Activated CD4-positive, alpha-beta memory T cell treated with anti-CD3 and anti-CD28 coated beads, Interleukin-2, amount 10 ng/mL, durations not matched to agents 7 days and 5 days (primary cell): ENCODE data around the gene MBP. TPM values are rescaled to one million over a fixed set of nuclear protein-coding genes. Genes with fewer than 3 reads are reported as not detected.

Experiments
- CTCF ChIA-PET: fragments of 350-600 bp; sonication (Branson Sonifier 250); formaldehyde crosslinking; loops from one replicate; lab custom pipeline; 2021; ENCODE audit warnings: antibody characterized with exemption, inconsistent platforms; lab: Charles Lee
- POLR2A ChIA-PET: fragments of 350-600 bp; sonication (Branson Sonifier 250); formaldehyde crosslinking; loops from one replicate; lab custom pipeline; 2021; ENCODE audit warnings: antibody characterized with exemption; lab: Charles Lee
- DNase-seq: peaks from one replicate; pipeline ENCODE4 v3.0.0-alpha.2; 2020
- H3K27ac Mint-ChIP-seq: one replicate; pipeline ENCODE4 v1.8.0; 2021; ENCODE audit warnings: mild to moderate bottlenecking, mixed read lengths
- H3K27me3 Mint-ChIP-seq: one replicate; pipeline ENCODE4 v1.8.0; 2021; ENCODE audit warnings: mixed read lengths
- H3K36me3 Mint-ChIP-seq: one replicate; pipeline ENCODE4 v1.8.0; 2021; ENCODE audit warnings: low read depth, mixed read lengths
- H3K4me1 Mint-ChIP-seq: one replicate; pipeline ENCODE4 v1.8.0; 2021; ENCODE audit warnings: mixed read lengths
- H3K4me3 Mint-ChIP-seq: one replicate; pipeline ENCODE4 v1.8.0; 2021; ENCODE audit warnings: mild to moderate bottlenecking, mixed read lengths
- H3K9me3 Mint-ChIP-seq: one replicate; pipeline ENCODE4 v1.8.0; 2021; ENCODE audit warnings: mixed read lengths
- total RNA-seq, 2 experiments: library from RNA; stranded (reverse); gene quantifications; one replicate each; pipeline ENCODE4 v1.2.3, GENCODE V29; 2021

The MBP gene
- total RNA-seq, 2 experiments from 2014 or later, result 81.4 to 95.3 TPM

- H3K27me3 Mint-ChIP-seq, result no peaks in the 10 kb centered on the region
- peaks cover 65% of the 10 kb centered on the region for H3K36me3 Mint-ChIP-seq
- CTCF ChIA-PET, result no interaction called here
- POLR2A ChIA-PET, result interaction anchor here (15.2 kb wide), 1 partner anchor 68 kb away, joined by 326 read pairs; the partner anchor contains the start of gene MBP
- no peak for DNase-seq
- no peaks in the 10 kb centered on the region for H3K9me3 Mint-ChIP-seq
- peaks cover 89% of the 10 kb centered on the region for H3K4me1 Mint-ChIP-seq
- H3K4me3 Mint-ChIP-seq, result no peak overlapping the region
- peak overlapping the region; percentile 99 for H3K27ac Mint-ChIP-seq
Observed at GRCh38 chr18:77060151-77060550, 72.4 kb downstream of the MBP start.

DNA sequence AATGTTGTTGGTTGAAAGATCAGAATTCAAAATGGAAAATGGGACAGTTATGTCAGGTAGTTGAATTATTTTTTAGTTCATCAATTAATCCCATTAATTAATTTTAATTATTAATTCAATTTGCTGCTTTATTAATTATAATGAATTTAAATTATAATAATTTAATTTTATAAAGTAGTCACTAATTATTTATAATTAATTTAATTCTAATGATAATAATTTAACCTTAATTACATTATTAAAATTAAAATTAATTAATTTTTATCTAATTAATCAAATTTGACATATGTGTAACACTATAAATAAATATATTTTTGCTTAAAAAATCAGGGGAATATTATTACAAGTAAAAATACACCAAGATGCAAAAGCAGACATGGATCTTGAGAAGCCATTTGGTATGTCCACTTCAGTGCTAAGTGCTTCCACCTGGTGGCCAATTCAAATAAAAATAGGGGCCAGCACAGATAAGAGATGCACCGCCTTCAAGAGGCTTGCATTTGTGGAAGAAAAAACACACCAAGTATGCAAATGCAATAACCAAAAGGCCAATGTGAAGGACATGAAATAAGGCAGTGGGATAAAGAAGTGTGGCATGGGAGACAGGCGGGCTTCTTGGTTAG is 73.2 kb downstream of the MBP start:
- POLR2A ChIA-PET, result no interaction called here
- CTCF ChIA-PET, result interaction anchor here (1.2 kb wide), 1 partner anchor 59 kb away, joined by 3 read pairs; no protein-coding TSS in a partner anchor
- no peak overlapping the region for H3K4me3 Mint-ChIP-seq

DNA sequence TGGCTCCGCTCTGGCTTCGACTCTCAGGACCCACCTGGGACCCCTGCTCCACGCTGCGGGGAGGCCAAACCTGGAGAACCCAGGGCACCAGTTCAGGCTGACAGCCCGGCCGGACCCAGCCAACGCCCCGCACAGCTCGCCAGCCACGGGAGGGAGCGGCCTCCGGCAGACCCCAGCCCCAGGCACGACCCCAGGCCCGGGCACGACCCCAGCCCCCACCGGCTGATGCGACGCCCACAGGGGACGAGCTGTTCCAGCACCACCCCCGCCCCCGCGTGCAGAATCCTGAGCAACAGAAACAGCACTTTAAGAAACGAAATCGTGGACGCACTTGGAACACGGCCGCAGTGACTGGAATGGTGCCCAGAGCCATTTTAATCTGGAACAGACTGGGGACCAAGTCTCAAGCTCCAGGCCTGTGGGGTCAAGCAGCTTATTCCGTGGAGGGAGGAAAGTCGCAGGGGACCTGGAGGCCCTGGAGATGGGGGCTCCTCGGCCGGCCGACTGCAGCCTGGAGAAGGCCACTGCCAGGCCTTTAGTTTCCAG is 74.2 kb downstream of the MBP start:
- Mint-ChIP-seq H3K4me1 (peaks cover 89% of the 10 kb centered on the region), H3K36me3 (peaks cover 52% of the 10 kb centered on the region), H3K9me3 (no peaks in the 10 kb centered on the region), H3K27me3 (no peaks in the 10 kb centered on the region), H3K4me3 (no peak overlapping the region), H3K27ac (no peak overlapping the region)
- ChIA-PET CTCF (interaction anchor here (1.2 kb wide), 1 partner anchor 58 kb away, joined by 3 read pairs; no protein-coding TSS in a partner anchor), POLR2A (no interaction called here)
- DNase-seq, result no peak

More for the DNA sequence above, 73.2 kb downstream of the MBP start:
- no peaks in the 10 kb centered on the region for H3K27me3 Mint-ChIP-seq
- H3K27ac Mint-ChIP-seq, result peak overlapping the region; percentile 99
- H3K4me1 Mint-ChIP-seq, result peaks cover 89% of the 10 kb centered on the region
- no peaks in the 10 kb centered on the region for H3K9me3 Mint-ChIP-seq
- peak; percentile 39 for DNase-seq
- peaks cover 59% of the 10 kb centered on the region for H3K36me3 Mint-ChIP-seq

DNA sequence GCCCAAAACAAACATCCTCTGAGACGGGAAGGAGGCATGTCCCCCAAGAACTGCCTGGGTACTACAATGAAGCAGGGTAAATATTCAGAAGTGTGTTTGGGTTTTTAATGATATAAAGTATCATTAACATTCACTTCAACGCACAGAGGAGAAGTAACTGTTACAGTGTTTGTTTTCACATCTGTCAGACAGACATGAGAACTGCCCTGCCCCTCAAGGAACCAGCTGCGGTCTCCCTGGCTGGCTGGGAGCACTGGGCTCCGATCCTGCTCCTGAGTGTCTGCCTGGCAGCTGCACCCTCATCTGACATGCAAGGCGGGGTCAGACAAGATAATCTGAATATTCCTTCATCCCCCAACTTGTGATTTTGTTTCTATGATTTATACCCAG is 75.6 kb downstream of the MBP start:
- H3K4me1 Mint-ChIP-seq, result peaks cover 88% of the 10 kb centered on the region
- no peak for DNase-seq
- H3K27me3 Mint-ChIP-seq, result no peaks in the 10 kb centered on the region
- ChIA-PET CTCF (interaction anchor here (0.7 to 4.4 kb wide), 4 partner anchors 10 to 84 kb away, joined by 3 to 49 read pairs (median 5); no protein-coding TSS in a partner anchor), POLR2A (interaction anchor here (1.5 to 6.7 kb wide), 3 partner anchors 9 to 43 kb away, joined by 3 to 170 read pairs (median 61); no protein-coding TSS in a partner anchor)
- H3K27ac Mint-ChIP-seq, result peak overlapping the region; percentile 94
- H3K4me3 Mint-ChIP-seq, result no peak overlapping the region
- no peaks in the 10 kb centered on the region for H3K9me3 Mint-ChIP-seq
- peaks cover 45% of the 10 kb centered on the region for H3K36me3 Mint-ChIP-seq

DNA sequence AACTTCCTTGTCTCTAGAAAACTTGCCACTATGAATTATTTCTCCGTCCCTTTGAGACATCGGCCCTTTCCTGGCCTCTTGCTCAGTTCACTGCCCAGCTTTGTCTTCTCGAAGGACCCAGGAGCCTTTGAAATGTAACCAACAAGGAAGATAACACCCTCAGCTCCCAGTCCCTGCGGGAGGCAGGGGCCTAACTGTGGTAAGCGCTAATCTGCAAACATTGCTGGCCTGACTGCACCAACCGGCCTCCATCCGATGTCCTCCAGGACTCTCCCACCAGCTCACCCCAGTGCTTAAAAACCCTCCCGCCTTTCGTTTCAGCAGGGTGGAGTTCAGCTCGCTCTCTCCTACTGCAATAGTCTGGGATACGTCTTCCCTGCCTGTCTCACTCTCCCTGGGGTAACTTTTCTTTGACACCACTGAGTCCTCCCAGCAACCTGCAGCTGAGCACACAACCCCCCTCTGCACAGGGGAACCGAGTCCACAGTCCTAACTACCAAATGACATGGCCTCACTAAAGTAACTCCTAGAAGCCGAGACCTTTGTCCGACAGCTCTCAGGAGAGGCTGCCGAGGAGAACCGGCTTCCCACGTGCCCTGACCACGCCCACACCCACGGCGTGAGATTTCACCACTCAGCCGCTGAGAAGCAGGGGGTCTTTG is 76.1 kb downstream of the MBP start:
- Mint-ChIP-seq H3K36me3 (peaks cover 50% of the 10 kb centered on the region), H3K4me1 (peaks cover 87% of the 10 kb centered on the region), H3K27me3 (no peaks in the 10 kb centered on the region), H3K4me3 (peak overlapping the region; percentile 37), H3K27ac (peak overlapping the region; percentile 94), H3K9me3 (no peaks in the 10 kb centered on the region)
- DNase-seq, result no peak
- ChIA-PET CTCF (interaction anchor here (1.5 to 4.4 kb wide), 4 partner anchors 9 to 84 kb away, joined by 4 to 49 read pairs (median 9); no protein-coding TSS in a partner anchor), POLR2A (interaction anchor here (1.5 to 6.7 kb wide), 6 partner anchors 10 to 75 kb away, joined by 3 to 170 read pairs (median 34); partner anchors contain the start of gene MBP)

DNA sequence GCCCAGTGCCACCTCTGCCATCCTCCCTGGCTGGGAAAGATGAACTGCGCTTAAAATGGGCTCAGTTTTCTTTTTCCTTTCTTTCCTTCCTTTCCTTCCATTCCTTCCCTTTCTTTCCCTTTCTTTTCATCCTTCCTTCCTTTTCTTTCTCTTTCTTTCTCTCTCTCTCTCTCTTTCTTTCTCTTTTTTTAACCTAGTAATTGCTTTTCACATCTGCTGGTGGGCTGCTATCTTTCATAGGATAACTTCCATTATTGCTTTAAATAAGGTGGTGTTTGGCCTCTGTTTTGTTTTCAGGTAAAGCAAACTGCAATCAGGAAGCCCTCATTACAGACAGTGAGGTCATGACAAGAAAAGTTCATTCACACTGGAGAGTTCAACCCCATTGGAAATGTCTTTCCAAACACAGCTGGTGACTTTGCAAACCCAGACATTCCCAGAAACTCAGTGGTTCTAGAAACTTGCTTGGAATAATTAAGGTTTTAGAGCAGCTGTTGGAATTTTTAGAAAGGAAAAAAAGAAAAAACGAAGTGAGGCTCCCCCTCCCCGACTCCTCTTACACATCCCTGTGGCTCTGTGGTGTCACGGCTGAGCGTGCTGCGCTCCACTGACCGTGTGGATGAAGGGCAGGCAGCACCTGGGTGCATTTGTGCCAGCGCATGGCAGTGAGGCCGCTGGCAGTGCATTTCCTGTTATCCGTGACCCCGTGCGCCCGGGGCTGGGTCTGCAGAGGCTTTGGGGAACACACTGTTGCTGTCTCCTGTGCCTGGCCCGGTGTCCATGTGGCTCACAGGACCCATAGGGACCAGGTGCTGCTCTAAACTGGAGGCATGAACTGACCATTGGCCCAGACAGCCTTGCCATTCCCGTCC is 76.9 kb downstream of the MBP start:
- Mint-ChIP-seq H3K27me3 (no peaks in the 10 kb centered on the region), H3K36me3 (peaks cover 44% of the 10 kb centered on the region), H3K27ac (peak overlapping the region; percentile 94), H3K4me1 (peaks cover 82% of the 10 kb centered on the region), H3K4me3 (peak overlapping the region; percentile 79), H3K9me3 (no peaks in the 10 kb centered on the region)
- POLR2A ChIA-PET, result interaction anchor here (0.6 to 6.7 kb wide), 14 partner anchors 9 to 334 kb away, joined by 3 to 170 read pairs (median 7); partner anchors contain the start of gene MBP
- CTCF ChIA-PET, result interaction anchor here (0.6 to 4.4 kb wide), 23 partner anchors 7 to 253 kb away, joined by 3 to 49 read pairs (median 6); partner anchors contain the start of gene MBP
- DNase-seq, result peak; percentile 34

DNA sequence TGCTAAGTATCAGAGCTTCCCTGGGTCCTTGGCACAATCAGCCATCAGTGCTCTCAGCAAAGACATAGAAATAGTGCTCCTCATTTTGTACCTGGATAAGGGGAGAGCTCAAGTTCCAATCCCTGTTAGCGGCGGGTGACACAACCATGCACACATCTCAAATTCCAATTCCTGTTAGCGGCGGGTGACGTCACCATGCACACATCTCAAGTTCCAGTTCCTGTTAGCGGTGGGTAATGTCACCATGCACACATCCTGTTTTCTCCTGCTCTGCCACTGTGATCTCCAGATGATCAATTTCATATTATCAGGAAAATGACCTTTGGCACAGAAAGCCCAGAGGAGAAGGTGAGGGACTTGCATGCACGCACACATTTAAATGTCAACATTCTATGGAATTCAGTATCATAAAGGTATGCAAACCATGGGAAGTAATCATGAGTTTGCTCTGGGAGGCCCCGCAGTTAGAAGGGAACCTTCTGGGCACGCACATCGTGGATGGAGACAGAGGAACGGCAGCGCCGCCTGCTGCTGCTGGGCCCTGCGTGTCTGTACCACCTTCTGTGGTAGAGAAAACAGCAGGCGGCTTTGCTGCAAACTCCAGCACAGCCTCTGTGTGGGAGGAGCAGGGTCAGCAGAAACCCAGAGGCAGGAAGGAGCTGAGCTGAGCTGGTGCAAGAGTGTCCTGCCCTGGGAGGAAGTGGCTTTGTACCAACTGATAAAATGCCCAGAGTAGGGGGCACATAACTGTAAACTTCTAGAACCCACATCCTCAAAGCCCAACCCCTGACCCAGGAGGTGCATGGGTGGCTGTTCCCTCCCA is 77.8 kb downstream of the MBP start:
- H3K27me3 Mint-ChIP-seq, result no peaks in the 10 kb centered on the region
- peak overlapping the region; percentile 94 for H3K27ac Mint-ChIP-seq
- peaks cover 40% of the 10 kb centered on the region for H3K36me3 Mint-ChIP-seq
- POLR2A ChIA-PET, result interaction anchor here (0.6 to 6.7 kb wide), 24 partner anchors 9 to 1839 kb away, joined by 3 to 170 read pairs (median 4); partner anchors contain the start of gene MBP
- H3K9me3 Mint-ChIP-seq, result no peaks in the 10 kb centered on the region
- CTCF ChIA-PET, result interaction anchor here (0.6 to 4.4 kb wide), 30 partner anchors 8 to 252 kb away, joined by 3 to 49 read pairs (median 5); partner anchors contain the start of gene MBP
- peak overlapping the region; percentile 79 for H3K4me3 Mint-ChIP-seq
- H3K4me1 Mint-ChIP-seq, result peaks cover 76% of the 10 kb centered on the region
- DNase-seq, result peak; percentile 92

GRCh38 chr18:77054288-77054605 is 78.3 kb downstream of the MBP start:
- Mint-ChIP-seq H3K9me3 (no peaks in the 10 kb centered on the region), H3K27me3 (no peaks in the 10 kb centered on the region)

DNA sequence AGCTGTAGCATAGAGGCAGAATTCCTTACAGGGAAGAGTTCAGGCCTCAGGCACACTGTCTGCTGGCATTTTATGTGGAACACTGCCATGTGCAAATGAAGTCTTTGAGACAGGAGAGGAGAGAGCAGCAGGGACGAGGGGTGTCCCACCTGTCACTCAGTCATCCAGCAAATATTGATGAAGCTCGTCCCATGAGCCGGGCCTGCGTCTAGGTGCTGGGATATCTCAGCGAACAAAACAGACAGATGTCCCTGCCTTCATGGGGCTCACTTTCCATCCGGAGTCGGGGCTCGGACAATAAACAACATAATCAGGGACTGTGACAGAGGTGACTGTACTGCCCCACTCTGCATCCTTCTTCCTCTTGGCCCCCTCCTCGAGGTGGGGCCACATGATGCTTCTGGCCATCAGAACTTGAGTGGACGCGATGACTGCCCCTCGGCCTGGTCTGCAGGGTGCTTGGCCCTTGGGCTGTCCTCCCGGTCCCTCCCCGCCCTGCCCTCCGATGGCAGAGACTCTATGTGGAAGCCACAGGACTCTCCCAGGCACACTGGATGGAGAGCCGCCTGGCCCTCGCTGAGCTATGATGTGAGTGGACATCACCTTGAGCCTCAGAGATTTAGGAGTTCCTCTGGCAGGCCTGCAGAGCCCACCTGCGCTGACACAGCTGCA is 78.8 kb downstream of the MBP start:
- ChIA-PET CTCF (interaction anchor here (0.5 to 4.4 kb wide), 21 partner anchors 8 to 566 kb away, joined by 3 to 49 read pairs (median 6); partner anchors contain the start of gene MBP), POLR2A (interaction anchor here (0.7 to 6.7 kb wide), 20 partner anchors 8 to 1838 kb away, joined by 3 to 170 read pairs (median 6); partner anchors contain the start of gene MBP)
- peak overlapping the region; percentile 79 for H3K4me3 Mint-ChIP-seq
- H3K27ac Mint-ChIP-seq, result peak overlapping the region; percentile 94
- peaks cover 33% of the 10 kb centered on the region for H3K36me3 Mint-ChIP-seq
- H3K9me3 Mint-ChIP-seq, result no peaks in the 10 kb centered on the region
- no peaks in the 10 kb centered on the region for H3K27me3 Mint-ChIP-seq
- no peak for DNase-seq
- peaks cover 70% of the 10 kb centered on the region for H3K4me1 Mint-ChIP-seq

More at GRCh38 chr18:77054288-77054605, 78.3 kb downstream of the MBP start:
- ChIA-PET POLR2A (interaction anchor here (0.7 to 6.7 kb wide), 21 partner anchors 8 to 1838 kb away, joined by 3 to 170 read pairs (median 6); partner anchors contain the start of gene MBP), CTCF (interaction anchor here (0.5 to 4.4 kb wide), 22 partner anchors 8 to 566 kb away, joined by 3 to 49 read pairs (median 6); partner anchors contain the start of gene MBP)
- Mint-ChIP-seq H3K36me3 (peaks cover 37% of the 10 kb centered on the region), H3K4me1 (peaks cover 73% of the 10 kb centered on the region), H3K27ac (peak overlapping the region; percentile 94), H3K4me3 (peak overlapping the region; percentile 79)
- peak; percentile 67 for DNase-seq

DNA sequence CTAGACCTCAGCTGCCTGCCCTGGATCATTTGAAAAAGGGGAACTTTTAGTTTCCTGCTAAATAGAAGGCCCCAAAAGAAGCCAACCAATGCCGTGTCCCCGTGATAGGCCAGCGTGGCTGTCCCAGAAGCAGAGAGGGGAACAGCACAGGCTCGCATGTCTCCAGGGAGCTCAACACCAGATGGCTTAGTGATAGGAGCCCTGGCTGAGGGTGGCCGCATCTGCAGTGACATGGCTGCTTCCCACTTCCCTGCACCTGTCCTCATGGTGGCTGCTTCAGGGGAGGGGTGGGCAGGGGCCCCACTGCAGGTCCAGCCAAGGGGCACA is 79.6 kb downstream of the MBP start:
- DNase-seq, result no peak
- ChIA-PET POLR2A (interaction anchor here (1.0 to 6.7 kb wide), 6 partner anchors 13 to 82 kb away, joined by 3 to 170 read pairs (median 38); partner anchors contain the start of gene MBP), CTCF (interaction anchor here (0.6 to 4.4 kb wide), 7 partner anchors 10 to 253 kb away, joined by 3 to 49 read pairs (median 12); no protein-coding TSS in a partner anchor)
- Mint-ChIP-seq H3K27me3 (no peaks in the 10 kb centered on the region), H3K4me3 (no peak overlapping the region), H3K27ac (peak overlapping the region; percentile 94), H3K36me3 (peaks cover 33% of the 10 kb centered on the region), H3K9me3 (no peaks in the 10 kb centered on the region), H3K4me1 (peaks cover 70% of the 10 kb centered on the region)
